Measurements from ENCODE around the gene PTTG1.

PTTG1 gene

GRCh38 chr5:160473681-160474080, 52.0 kb downstream of the PTTG1 start:
- no peak for DNase-seq (ENCODE audit: low spot score)

GRCh38 chr5:160474084-160474483, 52.4 kb downstream of the PTTG1 start:
- no peak for DNase-seq (ENCODE audit: low spot score)

DNA sequence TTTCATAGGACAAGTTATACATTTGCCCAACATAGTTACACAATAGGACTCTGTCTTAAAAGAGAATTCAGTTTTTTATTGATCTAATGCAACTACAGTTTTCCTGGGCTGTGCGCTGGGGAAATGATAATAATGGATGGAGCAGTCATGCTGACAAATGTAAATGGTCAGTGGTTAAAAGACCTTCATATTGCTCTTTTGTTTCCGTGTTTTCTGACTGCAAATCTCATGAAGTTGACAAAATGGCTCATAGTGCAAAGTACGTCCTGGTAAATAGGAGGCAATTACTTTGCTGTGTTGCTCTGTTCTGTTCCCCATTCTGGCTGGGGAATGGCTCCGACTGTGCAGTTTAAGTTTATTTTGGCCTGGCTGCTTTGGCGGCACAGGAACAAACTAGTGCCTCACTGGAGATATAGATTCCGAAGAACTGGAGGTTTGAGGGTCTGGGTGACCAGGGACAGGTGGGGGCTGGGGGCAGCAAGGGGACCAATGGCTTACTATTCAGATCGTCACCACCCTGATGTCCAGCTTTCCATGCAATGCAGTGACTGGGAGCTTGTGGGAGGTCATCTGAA, 54.3 kb downstream of the PTTG1 start:
- DNase-seq (ENCODE audit: low spot score): no peak

DNA sequence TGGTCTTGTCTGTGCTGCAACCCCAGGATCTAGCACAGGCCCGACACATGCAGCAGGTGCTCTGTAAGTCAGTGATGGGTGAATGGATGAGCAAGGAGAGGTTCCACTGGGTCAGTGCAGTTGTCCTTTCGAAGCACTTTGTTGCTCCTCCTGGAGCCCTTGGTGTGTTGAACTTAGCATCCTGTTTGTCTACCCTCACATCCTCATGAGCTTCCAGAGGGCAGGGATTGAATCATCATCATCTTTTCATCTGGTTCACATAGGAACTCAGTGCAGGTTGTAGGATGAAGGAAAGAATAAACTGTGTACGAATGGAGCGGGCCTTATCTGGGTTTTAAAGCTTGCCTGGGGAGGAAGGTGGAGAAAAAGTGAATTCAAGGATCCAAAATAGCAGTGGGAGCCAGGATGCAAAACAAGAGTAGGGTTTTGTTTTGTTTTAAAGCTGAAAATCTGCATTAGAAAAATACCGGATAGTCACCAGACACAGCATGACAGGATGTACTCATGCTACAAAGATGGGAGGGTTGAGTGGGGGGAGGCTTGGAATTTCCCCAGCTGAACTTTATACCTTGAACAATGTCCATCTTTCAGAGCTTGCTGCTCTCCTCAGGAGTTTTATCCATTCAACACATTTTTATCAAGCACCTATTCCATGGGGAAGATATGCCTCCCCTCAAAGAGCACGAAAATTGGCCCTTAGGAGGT, 55.8 kb downstream of the PTTG1 start:
- no peak for DNase-seq (ENCODE audit: low spot score)

DNA sequence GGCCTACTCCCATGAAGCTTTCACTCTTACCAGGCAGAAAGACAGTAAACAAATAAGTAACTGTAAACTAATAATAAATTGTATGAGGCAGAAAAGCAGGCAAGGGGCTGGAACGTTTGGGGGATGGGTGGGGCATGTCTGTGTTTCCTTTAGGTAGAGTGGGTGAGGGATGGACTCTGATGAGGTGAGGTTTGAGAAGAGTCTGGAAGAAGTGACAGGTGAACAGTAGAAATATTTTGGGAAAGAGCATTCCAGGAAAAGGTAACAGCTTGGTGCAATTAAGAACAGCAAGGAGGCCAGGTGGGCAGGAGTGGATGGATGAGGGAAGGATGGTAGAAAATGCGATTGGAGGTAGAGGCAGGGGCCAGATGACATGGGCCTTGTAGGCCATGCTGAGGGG, 56.5 kb downstream of the PTTG1 start:
- DNase-seq (ENCODE audit: low spot score): no peak
